CD4-positive, alpha-beta T cell treated with Interleukin-17A for 1 hour (primary cell): ENCODE results near the gene ASTN2.

Experiments used
- DNase-seq: peaks from one replicate; pipeline ENCODE4 v3.0.0-alpha.2; 2020

Gene ASTN2

GRCh38 chr9:117000834-117001233, 414.0 kb downstream of the ASTN2 start:
- DNase-seq: no peak

GRCh38 chr9:117000196-117000723, 414.6 kb downstream of the ASTN2 start:
- DNase-seq: no peak

- DNase-seq: no peak
Observed at GRCh38 chr9:116998305-116998704, 416.6 kb downstream of the ASTN2 start.

GRCh38 chr9:116992865-116993264, 422.0 kb downstream of the ASTN2 start:
- DNase-seq: no peak

- no peak for DNase-seq
Observed at GRCh38 chr9:116991051-116991450, 423.8 kb downstream of the ASTN2 start.

- DNase-seq: no peak
Observed at GRCh38 chr9:116990592-116990991, 424.3 kb downstream of the ASTN2 start.

GRCh38 chr9:116987721-116988485, 427.0 kb downstream of the ASTN2 start:
- no peak for DNase-seq

GRCh38 chr9:116986015-116986414, 428.8 kb downstream of the ASTN2 start:
- DNase-seq: no peak

GRCh38 chr9:116985596-116985995, 429.3 kb downstream of the ASTN2 start:
- DNase-seq: no peak

GRCh38 chr9:116984111-116984510, 430.7 kb downstream of the ASTN2 start:
- no peak for DNase-seq

GRCh38 chr9:116980582-116981120, 434.2 kb downstream of the ASTN2 start:
- DNase-seq: no peak

GRCh38 chr9:116979456-116979855, 435.4 kb downstream of the ASTN2 start:
- no peak for DNase-seq

- DNase-seq: no peak
Observed at GRCh38 chr9:116978155-116978554, 436.7 kb downstream of the ASTN2 start.

GRCh38 chr9:116975126-116975525, 439.7 kb downstream of the ASTN2 start:
- DNase-seq: no peak

GRCh38 chr9:116966199-116966598, 448.7 kb downstream of the ASTN2 start:
- DNase-seq: no peak

- DNase-seq: no peak
Observed at GRCh38 chr9:116964258-116964657, 450.6 kb downstream of the ASTN2 start.

- no peak for DNase-seq
Observed at GRCh38 chr9:116959809-116960208, 455.0 kb downstream of the ASTN2 start.

- DNase-seq: no peak
Observed at GRCh38 chr9:116958881-116959280, 456.0 kb downstream of the ASTN2 start.

GRCh38 chr9:116954731-116955130, 460.1 kb downstream of the ASTN2 start:
- no peak for DNase-seq

GRCh38 chr9:116953271-116953670, 461.6 kb downstream of the ASTN2 start:
- DNase-seq: no peak

- no peak for DNase-seq
Observed at GRCh38 chr9:116952436-116952810, 462.4 kb downstream of the ASTN2 start.

- DNase-seq: no peak
Observed at GRCh38 chr9:116951588-116952435, 463.0 kb downstream of the ASTN2 start.

GRCh38 chr9:116945817-116946216, 469.0 kb downstream of the ASTN2 start:
- no peak for DNase-seq
